ENCODE data around the gene TNIP1.

DNA sequence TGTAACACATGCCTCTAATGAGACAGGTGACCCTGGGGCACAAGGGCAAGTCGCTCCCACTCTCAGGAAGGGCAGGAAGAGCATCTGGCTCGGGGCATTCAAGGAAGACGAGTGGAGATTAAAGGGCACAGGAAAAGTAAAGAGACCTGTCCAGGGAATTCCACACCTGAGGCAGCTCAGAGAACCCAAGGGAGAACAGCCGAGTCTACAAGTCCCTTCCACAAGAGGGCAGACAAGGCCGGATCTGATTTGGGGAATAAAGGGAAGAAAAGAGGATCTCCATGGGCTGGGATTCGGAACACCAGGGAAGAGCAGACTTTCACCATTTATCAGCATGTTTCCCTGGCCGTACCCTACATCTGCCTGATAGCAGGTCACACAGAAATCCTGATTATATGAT is 32.3 kb downstream of the TNIP1 start:
- TF ChIP-seq, protein P1, sequence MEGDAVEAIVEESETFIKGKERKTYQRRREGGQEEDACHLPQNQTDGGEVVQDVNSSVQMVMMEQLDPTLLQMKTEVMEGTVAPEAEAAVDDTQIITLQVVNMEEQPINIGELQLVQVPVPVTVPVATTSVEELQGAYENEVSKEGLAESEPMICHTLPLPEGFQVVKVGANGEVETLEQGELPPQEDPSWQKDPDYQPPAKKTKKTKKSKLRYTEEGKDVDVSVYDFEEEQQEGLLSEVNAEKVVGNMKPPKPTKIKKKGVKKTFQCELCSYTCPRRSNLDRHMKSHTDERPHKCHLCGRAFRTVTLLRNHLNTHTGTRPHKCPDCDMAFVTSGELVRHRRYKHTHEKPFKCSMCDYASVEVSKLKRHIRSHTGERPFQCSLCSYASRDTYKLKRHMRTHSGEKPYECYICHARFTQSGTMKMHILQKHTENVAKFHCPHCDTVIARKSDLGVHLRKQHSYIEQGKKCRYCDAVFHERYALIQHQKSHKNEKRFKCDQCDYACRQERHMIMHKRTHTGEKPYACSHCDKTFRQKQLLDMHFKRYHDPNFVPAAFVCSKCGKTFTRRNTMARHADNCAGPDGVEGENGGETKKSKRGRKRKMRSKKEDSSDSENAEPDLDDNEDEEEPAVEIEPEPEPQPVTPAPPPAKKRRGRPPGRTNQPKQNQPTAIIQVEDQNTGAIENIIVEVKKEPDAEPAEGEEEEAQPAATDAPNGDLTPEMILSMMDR (IDR thresholded peaks at IDR 0.05) = peak in 4 of 6 experiments; percentile 16 to 37 (median 22)
- no peak for TF ChIP-seq POLR2A (IDR thresholded peaks at IDR 0.05)

Measured in adrenal gland (tissue), 5 donors.